ENCODE results near the gene CD44. TPM values are rescaled to one million over a fixed set of nuclear protein-coding genes. Genes with fewer than 3 reads are reported as not detected.

Gene CD44
- total RNA-seq, 1 donor from 2014 or later: 548 TPM

DNA sequence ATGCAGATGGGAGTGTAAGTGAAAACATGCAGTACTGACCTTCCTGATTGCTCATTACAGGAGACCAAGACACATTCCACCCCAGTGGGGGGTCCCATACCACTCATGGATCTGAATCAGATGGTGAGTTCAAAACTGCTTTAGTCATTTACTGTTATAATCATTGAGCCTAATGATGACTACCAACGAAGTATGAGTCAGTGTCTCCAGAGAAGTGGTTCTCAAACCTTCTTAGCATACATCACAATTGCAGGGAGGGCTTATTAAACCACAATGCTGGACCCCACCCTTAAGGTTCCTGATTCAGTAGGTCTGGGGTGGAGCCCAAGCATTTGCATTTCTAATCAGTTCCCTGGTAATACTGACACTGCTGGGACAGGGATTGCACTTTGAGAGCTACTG, 75.8 kb downstream of the CD44 start:
- TF ChIP-seq, protein P1, sequence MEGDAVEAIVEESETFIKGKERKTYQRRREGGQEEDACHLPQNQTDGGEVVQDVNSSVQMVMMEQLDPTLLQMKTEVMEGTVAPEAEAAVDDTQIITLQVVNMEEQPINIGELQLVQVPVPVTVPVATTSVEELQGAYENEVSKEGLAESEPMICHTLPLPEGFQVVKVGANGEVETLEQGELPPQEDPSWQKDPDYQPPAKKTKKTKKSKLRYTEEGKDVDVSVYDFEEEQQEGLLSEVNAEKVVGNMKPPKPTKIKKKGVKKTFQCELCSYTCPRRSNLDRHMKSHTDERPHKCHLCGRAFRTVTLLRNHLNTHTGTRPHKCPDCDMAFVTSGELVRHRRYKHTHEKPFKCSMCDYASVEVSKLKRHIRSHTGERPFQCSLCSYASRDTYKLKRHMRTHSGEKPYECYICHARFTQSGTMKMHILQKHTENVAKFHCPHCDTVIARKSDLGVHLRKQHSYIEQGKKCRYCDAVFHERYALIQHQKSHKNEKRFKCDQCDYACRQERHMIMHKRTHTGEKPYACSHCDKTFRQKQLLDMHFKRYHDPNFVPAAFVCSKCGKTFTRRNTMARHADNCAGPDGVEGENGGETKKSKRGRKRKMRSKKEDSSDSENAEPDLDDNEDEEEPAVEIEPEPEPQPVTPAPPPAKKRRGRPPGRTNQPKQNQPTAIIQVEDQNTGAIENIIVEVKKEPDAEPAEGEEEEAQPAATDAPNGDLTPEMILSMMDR (IDR thresholded peaks at IDR 0.05): no peak
- Histone ChIP-seq H3K27me3 (no peaks in the 10 kb centered on the region), H3K4me1 (peaks cover 8% of the 10 kb centered on the region), H3K9me3 (peaks cover 8% of the 10 kb centered on the region), H3K36me3 (peaks cover 56% of the 10 kb centered on the region), H3K27ac (peak overlapping the region; percentile 19), H3K4me3 (no peak overlapping the region)
- no peak for DNase-seq
- ATAC-seq: peak; percentile 84
- intact Hi-C loops (cut with DNase I): no loop called here

DNA sequence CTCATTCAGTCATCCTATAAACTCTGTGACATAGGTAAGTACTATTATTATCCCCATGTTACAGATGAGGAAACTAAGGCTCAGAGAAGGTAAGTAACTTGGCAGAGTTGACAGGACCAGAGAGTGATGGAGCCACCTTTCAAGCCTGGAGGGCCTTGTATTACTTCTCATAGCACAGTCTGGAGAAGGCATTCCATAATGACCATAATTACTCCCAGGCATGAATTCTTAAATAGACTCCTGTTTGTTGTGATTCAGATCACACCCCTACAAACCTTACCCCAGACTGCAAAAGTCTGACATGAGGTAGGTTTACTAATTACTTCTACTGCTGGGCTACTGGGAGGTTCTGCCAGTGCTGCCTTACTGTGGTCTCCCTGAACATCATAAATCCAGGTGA, 77.0 kb downstream of the CD44 start:
- TF ChIP-seq, protein P1 (IDR thresholded peaks at IDR 0.05): no peak
- H3K36me3 ChIP-seq: peaks cover 63% of the 10 kb centered on the region

DNA sequence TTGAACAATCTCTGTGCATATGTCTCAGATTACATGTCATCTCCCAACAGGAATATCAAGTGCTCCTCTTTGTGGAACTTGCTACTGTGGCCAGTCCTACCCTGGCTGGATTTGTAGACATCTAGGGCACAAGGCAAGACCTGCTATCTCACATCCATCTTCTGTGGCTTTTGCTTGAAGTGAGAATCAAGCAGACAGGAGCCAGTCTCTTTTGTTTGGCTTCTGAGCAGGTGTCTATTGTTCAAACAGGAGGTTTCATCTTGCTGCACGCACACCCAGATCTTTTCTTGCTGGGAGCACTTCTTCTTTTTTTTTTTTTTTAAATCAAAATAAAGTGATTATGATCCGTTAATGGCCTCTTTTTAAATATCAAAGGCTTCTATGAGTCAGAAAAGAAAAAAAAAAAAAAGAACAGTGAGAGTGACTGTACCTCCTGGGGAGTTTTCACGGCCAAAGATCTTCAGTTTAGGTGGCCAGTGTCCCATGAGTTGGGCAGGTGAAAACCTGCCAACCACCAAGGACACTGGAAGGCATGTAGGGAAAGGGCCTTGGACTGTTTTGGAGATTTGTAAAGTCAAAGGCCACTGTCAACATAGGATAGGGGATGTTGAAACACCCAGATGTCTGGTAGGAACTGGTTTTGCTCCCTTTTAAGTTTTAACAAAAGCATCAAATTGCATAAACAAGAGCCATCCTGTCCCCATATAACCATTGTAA, 78.1 kb downstream of the CD44 start:
- DNase-seq: no peak
- Histone ChIP-seq H3K36me3 (peaks cover 69% of the 10 kb centered on the region), H3K4me1 (peaks cover 8% of the 10 kb centered on the region), H3K9me3 (no peaks in the 10 kb centered on the region), H3K27me3 (no peaks in the 10 kb centered on the region), H3K27ac (no peak overlapping the region), H3K4me3 (no peak overlapping the region)
- intact Hi-C loops (cut with DNase I): no loop called here
- TF ChIP-seq, protein P1 (IDR thresholded peaks at IDR 0.05): no peak
- no peak for ATAC-seq

More for the DNA sequence above, 77.0 kb downstream of the CD44 start:
- Histone ChIP-seq H3K4me3 (no peak overlapping the region), H3K27ac (no peak overlapping the region), H3K27me3 (no peaks in the 10 kb centered on the region), H3K4me1 (peaks cover 8% of the 10 kb centered on the region), H3K9me3 (no peaks in the 10 kb centered on the region)
- no peak for DNase-seq
- no peak for ATAC-seq
- intact Hi-C loops (cut with DNase I): no loop called here

DNA sequence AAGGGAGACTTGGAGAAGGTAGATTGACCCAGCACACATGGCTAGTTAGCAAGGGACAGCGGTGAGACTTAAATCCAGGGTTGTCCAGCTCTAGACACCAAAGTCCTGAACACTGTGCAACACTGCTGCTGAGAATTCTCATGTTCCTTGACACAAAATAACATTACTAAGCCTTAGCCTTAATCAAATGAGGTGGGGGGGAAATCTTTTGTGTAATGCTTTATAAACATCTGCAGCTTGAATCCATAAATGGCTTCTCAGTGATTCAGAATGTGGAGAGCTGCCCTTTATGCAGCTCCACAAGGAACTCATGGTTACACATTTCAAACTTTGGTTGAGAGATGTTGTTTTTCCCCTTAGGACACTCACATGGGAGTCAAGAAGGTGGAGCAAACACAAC, 80.0 kb downstream of the CD44 start:
- Histone ChIP-seq H3K9me3 (no peaks in the 10 kb centered on the region), H3K27me3 (no peaks in the 10 kb centered on the region), H3K27ac (no peak overlapping the region), H3K36me3 (peaks cover 85% of the 10 kb centered on the region), H3K4me1 (no peaks in the 10 kb centered on the region), H3K4me3 (no peak overlapping the region)
- ATAC-seq (no peak), DNase-seq (no peak)
- intact Hi-C loops (cut with DNase I): no loop called here
- TF ChIP-seq, protein P1 (IDR thresholded peaks at IDR 0.05): no peak

DNA sequence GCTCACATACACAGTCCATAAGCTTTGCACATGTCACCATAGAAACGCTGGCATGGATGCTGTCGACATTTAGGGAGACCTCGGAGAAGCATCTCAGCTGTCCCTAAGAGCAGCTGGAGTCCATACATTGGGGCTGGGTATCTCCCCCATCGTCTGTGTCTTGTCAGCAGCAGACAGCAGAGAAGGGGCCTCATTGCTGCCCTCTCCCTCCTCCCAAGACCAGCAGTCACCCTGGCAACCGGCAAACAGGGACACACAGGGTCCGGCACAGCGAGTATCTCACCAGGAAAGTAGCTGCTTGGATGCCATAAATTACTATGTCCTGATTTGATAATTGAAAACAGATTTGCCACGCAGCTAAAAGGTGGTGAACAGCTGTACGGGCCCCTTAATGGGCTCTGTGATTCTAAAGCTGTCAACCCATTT, 84.4 kb downstream of the CD44 start:
- H3K36me3 ChIP-seq: peaks cover 68% of the 10 kb centered on the region
- DNase-seq (no peak), ATAC-seq (no peak)
- peak overlapping the region; percentile 25 for H3K27ac ChIP-seq
- H3K27me3 ChIP-seq: no peaks in the 10 kb centered on the region
- intact Hi-C loops (cut with DNase I): no loop called here
- H3K4me3 ChIP-seq: no peak overlapping the region
- H3K4me1 ChIP-seq: no peaks in the 10 kb centered on the region
- no peaks in the 10 kb centered on the region for H3K9me3 ChIP-seq
- TF ChIP-seq, protein P1 (IDR thresholded peaks at IDR 0.05): no peak

Measured in upper lobe of right lung (tissue), 1 donor.